T-cell (primary cell): ENCODE data around the gene SDHA. TPM values are rescaled to one million over a fixed set of nuclear protein-coding genes. Genes with fewer than 3 reads are reported as not detected.
"Not testable (repeated sequence)": the region's sequence is repeated elsewhere in the genome, so short reads cannot be mapped to it uniquely, and the experiment has no call there.

Source experiments
- ATAC-seq, 4 experiments: fragments of 200-7000 bp in 3 of 4; fragments of 150-1000 bp in 1 of 4; cut with Tn5 transposase; replicated peaks in 1 of 4; 1 replicate in 3 of 4; 2 replicates in 1 of 4; pipeline ENCODE4 v1.10.0; 2021; ENCODE audit warnings: moderate library complexity in 3 of 4, mild to moderate bottlenecking in 2 of 4, moderate number of reproducible peaks in 1 of 4
- CTCF ChIA-PET, 2 donors: fragments of 300-600 bp; sonication (Branson Sonifier 250); formaldehyde crosslinking; loops; one replicate each; lab custom pipeline; 2022; ENCODE audit warnings: antibody characterized with exemption in 2 of 2; lab: Charles Lee
- POLR2A ChIA-PET, 2 donors: fragments of 300-600 bp; sonication (Branson Sonifier 250); formaldehyde crosslinking; loops; one replicate each; lab custom pipeline; 2022; ENCODE audit warnings: antibody characterized with exemption in 2 of 2; lab: Charles Lee
- DNase-seq, 35 experiments: peaks; one replicate each; pipeline versions ENCODE4 v3.0.0 to v3.0.0-alpha.2; 2013 to 2023
- H3K27ac ChIP-seq: one replicate; pipeline ENCODE4 v1.5.1; 2013; ENCODE audit warnings: low read length
- H3K27me3 ChIP-seq, 2 experiments: replicated peaks in 1 of 2; 1 replicate in 1 of 2; 2 replicates in 1 of 2; pipeline versions ENCODE4 v1.6.1 to v1.7.0; 2013; ENCODE audit warnings: low read length in 1 of 2, mixed read lengths in 1 of 2; ENCODE audit not compliant: control insufficient read depth in 2 of 2, insufficient read depth in 2 of 2; ENCODE audit errors: extremely low read depth in 1 of 2
- H3K36me3 ChIP-seq, 2 donors: 1 replicate in 1 of 2; 2 replicates in 1 of 2; pipeline versions ENCODE4 v1.6.1 to v1.7.0; 2013; ENCODE audit warnings: low read length in 1 of 2; ENCODE audit not compliant: control insufficient read depth in 2 of 2, insufficient read depth in 1 of 2; ENCODE audit errors: extremely low read depth in 1 of 2
- H3K4me1 ChIP-seq, 2 experiments: 1 replicate in 1 of 2; 2 replicates in 1 of 2; pipeline versions ENCODE4 v1.6.1 to v1.7.0; 2013; ENCODE audit warnings: low read length in 2 of 2, mixed read lengths in 1 of 2; ENCODE audit not compliant: insufficient read depth in 2 of 2, control insufficient read depth in 1 of 2; ENCODE audit errors: extremely low read depth in 1 of 2
- H3K4me3 ChIP-seq, 2 donors: 1 replicate in 1 of 2; 2 replicates in 1 of 2; pipeline versions ENCODE4 v1.5.1 to v1.7.0; 2013; ENCODE audit warnings: mild to moderate bottlenecking in 2 of 2, low read length in 1 of 2, moderate library complexity in 1 of 2; ENCODE audit not compliant: control insufficient read depth in 1 of 2; ENCODE audit errors: extremely low read depth in 1 of 2
- H3K9me3 ChIP-seq: 2 replicates; pipeline ENCODE4 v1.7.0; 2013
- H3K27ac Mint-ChIP-seq, 2 donors: one replicate each; pipeline ENCODE4 v1.8.0; 2020 to 2021; ENCODE audit warnings: mild to moderate bottlenecking in 2 of 2, mixed read lengths in 2 of 2
- H3K27me3 Mint-ChIP-seq, 2 donors: one replicate each; pipeline ENCODE4 v1.8.0; 2021 to 2022; ENCODE audit warnings: mixed read lengths in 2 of 2
- H3K36me3 Mint-ChIP-seq: one replicate; pipeline ENCODE4 v1.8.0; 2021; ENCODE audit warnings: mixed read lengths
- H3K4me1 Mint-ChIP-seq, 3 donors: one replicate each; pipeline ENCODE4 v1.8.0; 2020 to 2022; ENCODE audit warnings: mixed read lengths in 3 of 3, mild to moderate bottlenecking in 1 of 3
- H3K4me3 Mint-ChIP-seq, 3 donors: one replicate each; pipeline ENCODE4 v1.8.0; 2020 to 2022; ENCODE audit warnings: mild to moderate bottlenecking in 3 of 3, mixed read lengths in 3 of 3, moderate library complexity in 3 of 3
- H3K9me3 Mint-ChIP-seq, 3 donors: one replicate each; pipeline ENCODE4 v1.8.0; 2020 to 2022; ENCODE audit warnings: mixed read lengths in 3 of 3
- WGBS: methylation state at CpG from one replicate; pipeline ENCODE4 v1.1.5; 2013; ENCODE audit warnings: missing lambda C conversion rate; ENCODE audit not compliant: insufficient coverage; 5-methylcytosine and 5-hydroxymethylcytosine counted together
- total RNA-seq, 35 experiments: library from RNA in 6 of 35; stranded (reverse) in 6 of 35; fragments of 120-200 nt in 1 of 35; gene quantifications; one replicate each; pipeline versions ENCODE4 v1.2.1 to v1.2.4 and lab custom pipeline; 2013 to 2026

The SDHA gene
- total RNA-seq, 5 donors from 2014 or later (not counting 1 experiment from before 2014, with no cell fraction given), result 122 to 209 (median 140) TPM

DNA sequence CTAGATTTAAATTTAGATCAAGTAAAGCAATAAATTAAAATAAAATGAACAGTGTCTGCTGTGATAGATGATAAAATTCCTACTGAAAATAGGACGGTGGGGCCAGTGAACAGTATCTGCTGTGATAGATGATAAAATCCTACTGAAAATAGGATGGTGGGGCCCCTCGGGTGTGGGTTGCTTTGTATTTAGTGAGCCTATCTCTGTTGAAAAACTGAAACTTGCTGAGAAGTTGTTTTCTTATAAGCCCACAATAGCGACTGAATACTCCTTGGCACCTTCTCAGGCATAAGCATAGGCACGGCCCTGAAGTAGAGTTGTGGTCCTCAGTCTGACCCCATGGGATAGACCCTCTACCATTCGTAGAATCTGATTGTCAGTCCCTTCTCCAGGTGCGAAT, 5.7 kb downstream of the SDHA start:
- Mint-ChIP-seq H3K4me3 (no peak overlapping the region), H3K27ac (no peak overlapping the region), H3K36me3 (peaks cover 34% of the 10 kb centered on the region), H3K9me3 (no peaks in the 10 kb centered on the region), H3K4me1 (peaks cover 30 to 46% (median 35%) of the 10 kb centered on the region in 3 donors), H3K27me3 (no peaks in the 10 kb centered on the region)
- WGBS, result 80% methylated on average over 5 of the region's 6 CpGs
- Histone ChIP-seq H3K9me3 (no peaks in the 10 kb centered on the region), H3K27me3 (no peaks in the 10 kb centered on the region), H3K27ac (no peak overlapping the region), H3K4me3 (no peak overlapping the region), H3K36me3 (peaks cover 14 to 44% of the 10 kb centered on the region in 2 donors), H3K4me1 (peaks cover 2 to 17% of the 10 kb centered on the region in 2 experiments)
- DNase-seq (no peak), ATAC-seq (no peak)
- ChIA-PET POLR2A (no interaction called here), CTCF (no interaction called here)

- H3K4me1 Mint-ChIP-seq, result peaks cover 27 to 43% (median 29%) of the 10 kb centered on the region in 3 donors
- no peak overlapping the region for H3K4me3 Mint-ChIP-seq
- 96% methylated on average over 10 of the region's 14 CpGs for WGBS
- peaks cover 40% of the 10 kb centered on the region for H3K36me3 Mint-ChIP-seq
- H3K9me3 ChIP-seq, result no peaks in the 10 kb centered on the region
- no peaks in the 10 kb centered on the region for H3K27me3 Mint-ChIP-seq
- peaks cover 0 to 16% of the 10 kb centered on the region in 2 experiments for H3K4me1 ChIP-seq
- ChIA-PET POLR2A (no interaction called here), CTCF (no interaction called here)
- DNase-seq (no peak), ATAC-seq (no peak)
- no peak overlapping the region for H3K27ac ChIP-seq
- no peak overlapping the region for H3K27ac Mint-ChIP-seq
- H3K9me3 Mint-ChIP-seq, result no peaks in the 10 kb centered on the region
- no peak overlapping the region for H3K4me3 ChIP-seq
- no peaks in the 10 kb centered on the region for H3K27me3 ChIP-seq
- H3K36me3 ChIP-seq, result peaks cover 14 to 59% of the 10 kb centered on the region in 2 donors
Measured at GRCh38 chr5:225334-225733, 7.2 kb downstream of the SDHA start.

- H3K4me3 ChIP-seq, H3K9me3 Mint-ChIP-seq, DNase-seq, POLR2A ChIA-PET, H3K27me3 ChIP-seq, H3K27me3 Mint-ChIP-seq, H3K27ac Mint-ChIP-seq, H3K4me3 Mint-ChIP-seq, H3K9me3 ChIP-seq, CTCF ChIA-PET, H3K27ac ChIP-seq, H3K4me1 ChIP-seq, ATAC-seq: not testable (repeated sequence)
- peaks cover 54% of the 10 kb centered on the region for H3K36me3 Mint-ChIP-seq
- 98% methylated on average over 6 of the region's 17 CpGs for WGBS
- H3K36me3 ChIP-seq, result peaks cover 17 to 77% of the 10 kb centered on the region in 2 donors
- peaks cover 11 to 26% (median 12%) of the 10 kb centered on the region in 3 donors for H3K4me1 Mint-ChIP-seq
Measured at GRCh38 chr5:227375-227774, 9.3 kb downstream of the SDHA start.

- Mint-ChIP-seq H3K4me3 (no peak overlapping the region), H3K36me3 (peaks cover 59% of the 10 kb centered on the region), H3K27ac (no peak overlapping the region), H3K27me3 (no peaks in the 10 kb centered on the region), H3K4me1 (peaks cover 0 to 13% (median 0%) of the 10 kb centered on the region in 3 donors), H3K9me3 (no peaks in the 10 kb centered on the region)
- ATAC-seq (no peak), DNase-seq (no peak)
- Histone ChIP-seq H3K27ac (no peak overlapping the region), H3K4me3 (no peak overlapping the region), H3K4me1 (no peaks in the 10 kb centered on the region), H3K9me3 (no peaks in the 10 kb centered on the region), H3K36me3 (peaks cover 19 to 88% of the 10 kb centered on the region in 2 donors), H3K27me3 (no peaks in the 10 kb centered on the region)
- ChIA-PET CTCF (no interaction called here), POLR2A (no interaction called here)
- no CpG with 5 or more reads among the region's 3 CpGs for WGBS
Measured at GRCh38 chr5:228886-229285, 10.8 kb downstream of the SDHA start.

DNA sequence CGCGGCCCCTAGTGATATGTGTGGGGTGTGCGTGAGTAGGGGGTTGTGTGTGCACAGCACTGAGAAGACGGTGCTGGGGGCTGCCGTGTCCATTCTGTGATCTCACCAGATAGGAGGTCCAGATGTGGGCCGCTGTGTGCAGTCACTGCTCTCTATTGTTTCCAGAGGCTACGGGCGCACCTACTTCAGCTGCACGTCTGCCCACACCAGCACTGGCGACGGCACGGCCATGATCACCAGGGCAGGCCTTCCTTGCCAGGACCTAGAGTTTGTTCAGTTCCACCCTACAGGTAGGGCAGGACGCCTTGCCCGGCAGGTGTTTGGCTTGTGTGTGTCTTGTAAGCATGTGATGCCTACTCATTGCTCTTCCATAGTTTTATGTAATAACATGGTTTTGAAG, 12.6 kb downstream of the SDHA start:
- Histone ChIP-seq H3K9me3 (no peaks in the 10 kb centered on the region), H3K36me3 (peaks cover 12 to 85% of the 10 kb centered on the region in 2 donors), H3K27ac (no peak overlapping the region), H3K4me1 (no peaks in the 10 kb centered on the region), H3K27me3 (no peaks in the 10 kb centered on the region), H3K4me3 (no peak overlapping the region)
- no peaks in the 10 kb centered on the region for H3K27me3 Mint-ChIP-seq
- DNase-seq (no peak), ATAC-seq (no peak)
- 97% methylated on average over 11 of the region's 14 CpGs for WGBS
- peaks cover 0 to 2% (median 0%) of the 10 kb centered on the region in 3 donors for H3K4me1 Mint-ChIP-seq
- ChIA-PET CTCF (no interaction called here), POLR2A (no interaction called here)
- no peak overlapping the region for H3K27ac Mint-ChIP-seq
- no peaks in the 10 kb centered on the region for H3K9me3 Mint-ChIP-seq
- H3K4me3 Mint-ChIP-seq, result no peak overlapping the region
- H3K36me3 Mint-ChIP-seq, result peaks cover 60% of the 10 kb centered on the region

- Mint-ChIP-seq H3K27ac (no peak overlapping the region), H3K36me3 (peaks cover 59% of the 10 kb centered on the region), H3K4me3 (no peak overlapping the region), H3K9me3 (no peaks in the 10 kb centered on the region), H3K4me1 (no peaks in the 10 kb centered on the region), H3K27me3 (no peaks in the 10 kb centered on the region)
- Histone ChIP-seq H3K4me3 (no peak overlapping the region), H3K27ac (no peak overlapping the region), H3K4me1 (no peaks in the 10 kb centered on the region), H3K9me3 (no peaks in the 10 kb centered on the region), H3K36me3 (peaks cover 5 to 76% of the 10 kb centered on the region in 2 donors), H3K27me3 (no peaks in the 10 kb centered on the region)
- ChIA-PET POLR2A (no interaction called here), CTCF (no interaction called here)
- WGBS, result 67% methylated on average over 10 of the region's 13 CpGs
- no peak for DNase-seq
- no peak for ATAC-seq
Measured at GRCh38 chr5:231661-232060, 13.5 kb downstream of the SDHA start.

GRCh38 chr5:233426-233825, 15.3 kb downstream of the SDHA start:
- H3K4me3 ChIP-seq, H3K27ac ChIP-seq, CTCF ChIA-PET, H3K4me3 Mint-ChIP-seq, H3K4me1 Mint-ChIP-seq, ATAC-seq, H3K27me3 Mint-ChIP-seq, H3K27me3 ChIP-seq, H3K9me3 ChIP-seq, H3K4me1 ChIP-seq, DNase-seq, H3K9me3 Mint-ChIP-seq, H3K27ac Mint-ChIP-seq: not testable (repeated sequence)
- POLR2A ChIA-PET, result interaction anchor here in 1 of 2 donors (0.5 kb wide), 1 partner anchor 28 kb away, joined by 3 read pairs; no protein-coding TSS in a partner anchor
- peaks cover 7 to 67% of the 10 kb centered on the region in 2 donors for H3K36me3 ChIP-seq
- H3K36me3 Mint-ChIP-seq, result peaks cover 53% of the 10 kb centered on the region
- WGBS, result 95% methylated on average over 9 of the region's 20 CpGs
